Skeletal muscle cell (primary cell): ENCODE results near the gene HOXB8.

Experiments used
- DNase-seq: peaks from one replicate; pipeline ENCODE4 v3.0.0-alpha.2; 2010; ENCODE audit warnings: low read depth
- H3K4me3 ChIP-seq: 2 replicates; pipeline ENCODE4 v1.5.1; 2011; ENCODE audit warnings: low read depth, mild to moderate bottlenecking, control low read depth, low read length, moderate library complexity

The HOXB8 gene

GRCh38 chr17:48639136-48639535 is 24.0 kb upstream of the HOXB8 start:
- H3K4me3 ChIP-seq: no peak overlapping the region
- DNase-seq: no peak

DNA sequence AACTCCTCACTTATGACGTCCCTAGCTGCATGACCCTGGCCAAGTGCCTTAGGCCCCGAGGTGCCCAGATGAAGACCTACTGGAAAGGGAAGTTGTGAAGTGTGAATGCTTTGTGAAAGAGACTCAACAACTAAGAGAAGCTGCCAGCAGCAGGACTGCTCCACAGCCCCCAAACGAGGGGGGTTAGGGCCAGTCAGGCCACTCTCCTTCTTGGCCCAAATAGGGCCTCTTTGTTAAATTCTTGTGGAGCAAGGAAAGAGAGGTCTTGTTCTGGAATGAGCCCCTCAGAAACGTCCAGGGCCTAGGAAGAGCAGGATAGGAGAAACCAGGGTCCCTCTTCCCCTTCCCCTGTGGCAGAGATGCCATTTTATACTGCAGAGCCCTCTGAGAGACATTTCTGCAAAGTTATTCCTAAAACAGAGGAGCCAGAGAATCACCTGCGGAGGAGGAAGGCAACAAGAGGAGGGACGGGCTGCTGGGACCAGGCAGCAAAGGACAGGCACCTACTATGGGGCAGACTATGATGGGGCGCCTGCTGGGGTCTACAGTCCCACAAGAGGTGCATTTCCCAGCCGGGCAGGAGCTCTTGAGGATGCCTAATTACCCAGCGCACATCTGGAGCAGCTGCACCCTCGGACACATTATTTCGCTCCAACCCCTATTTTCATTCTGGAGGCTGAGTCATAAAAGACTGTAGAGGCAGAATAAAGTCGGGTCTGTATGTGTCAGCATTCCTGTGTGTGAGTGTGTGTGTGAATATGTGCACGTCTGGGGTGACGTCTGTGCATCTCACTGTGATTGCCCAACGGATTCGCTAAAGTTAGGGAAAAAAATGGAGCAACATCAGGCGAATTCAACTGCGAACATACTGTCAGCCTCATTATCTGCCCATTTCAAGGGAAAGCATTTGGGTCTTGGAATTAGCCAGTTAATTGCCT is 22.5 kb upstream of the HOXB8 start:
- DNase-seq: peak; percentile 49

DNA sequence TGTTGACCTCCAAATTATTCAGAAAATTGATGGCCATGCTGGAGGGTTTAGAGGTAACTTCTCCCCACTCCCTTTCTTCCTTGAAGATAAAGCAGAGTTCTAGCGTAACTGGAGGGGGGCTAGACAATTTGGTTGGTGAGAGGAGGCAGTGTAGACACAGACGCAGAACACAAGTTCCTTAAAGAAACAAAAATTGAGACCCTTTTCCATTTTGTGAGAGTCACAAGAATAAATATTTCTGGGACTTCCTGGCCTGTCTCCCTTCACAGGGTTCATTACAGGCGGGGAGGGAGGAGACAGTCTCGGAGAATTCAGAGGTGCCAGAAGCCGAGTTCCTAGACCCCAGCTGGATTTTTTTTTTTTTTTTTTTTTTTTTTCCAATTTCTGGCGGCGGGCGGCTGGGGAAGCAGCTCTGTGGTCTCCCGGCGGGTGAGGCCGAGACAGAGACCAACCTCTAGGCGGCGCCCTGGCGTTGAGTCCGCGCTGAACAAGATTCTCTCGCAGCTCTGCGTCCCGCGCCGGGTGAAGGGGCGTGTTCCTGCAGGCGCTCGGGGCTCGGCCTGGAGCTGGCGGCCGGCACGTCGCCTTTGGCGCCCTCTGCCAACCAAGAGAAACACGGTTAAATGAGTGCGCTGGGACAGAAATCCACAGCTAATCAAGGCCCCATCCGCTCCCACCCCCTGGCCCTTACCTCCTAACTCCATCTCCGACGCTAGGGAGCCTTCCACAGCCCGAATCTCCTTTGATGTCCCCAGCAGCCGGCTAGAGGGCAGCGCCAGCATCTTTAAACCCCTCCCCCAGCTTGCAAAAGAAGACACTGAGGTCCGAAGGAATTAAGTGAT is 21.3 kb upstream of the HOXB8 start:
- no peak overlapping the region for H3K4me3 ChIP-seq
- DNase-seq: no peak

More for the DNA sequence above, 22.5 kb upstream of the HOXB8 start:
- H3K4me3 ChIP-seq: no peak overlapping the region

DNA sequence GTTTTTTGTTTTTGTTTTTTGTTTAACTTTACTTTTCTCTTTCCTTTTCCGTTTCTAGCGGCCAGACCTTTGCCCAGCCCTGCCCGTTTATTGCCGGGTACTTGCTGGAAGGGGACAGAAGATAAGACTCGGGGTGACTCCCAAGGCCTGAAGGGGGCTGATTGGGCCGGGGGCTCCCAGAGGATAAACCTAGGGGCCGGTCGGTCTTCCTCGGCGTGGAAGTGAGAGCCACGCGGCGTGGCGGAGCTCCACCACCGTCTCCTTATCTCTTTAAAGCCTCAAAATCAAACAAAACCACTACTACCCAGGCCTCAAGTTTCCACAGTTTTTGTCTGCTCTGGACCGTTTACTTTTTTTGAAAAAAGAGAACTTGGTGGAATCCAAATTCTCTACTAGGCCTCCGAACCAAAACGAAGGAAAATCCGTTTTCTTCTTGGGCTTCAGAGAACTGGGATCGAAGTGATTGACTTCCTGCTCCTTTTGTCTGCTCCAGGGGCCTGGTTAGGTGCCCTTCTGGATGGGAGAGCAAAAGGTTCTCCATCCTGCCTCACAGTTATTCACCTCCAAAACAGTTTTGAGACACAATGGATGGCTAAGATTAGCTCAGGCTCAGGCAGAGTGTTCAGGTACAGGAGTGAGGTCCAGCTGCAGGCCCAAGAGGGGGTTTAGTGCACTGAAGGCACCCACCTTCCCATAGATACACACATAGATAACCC is 19.6 kb upstream of the HOXB8 start:
- no peak for DNase-seq
- H3K4me3 ChIP-seq: no peak overlapping the region

DNA sequence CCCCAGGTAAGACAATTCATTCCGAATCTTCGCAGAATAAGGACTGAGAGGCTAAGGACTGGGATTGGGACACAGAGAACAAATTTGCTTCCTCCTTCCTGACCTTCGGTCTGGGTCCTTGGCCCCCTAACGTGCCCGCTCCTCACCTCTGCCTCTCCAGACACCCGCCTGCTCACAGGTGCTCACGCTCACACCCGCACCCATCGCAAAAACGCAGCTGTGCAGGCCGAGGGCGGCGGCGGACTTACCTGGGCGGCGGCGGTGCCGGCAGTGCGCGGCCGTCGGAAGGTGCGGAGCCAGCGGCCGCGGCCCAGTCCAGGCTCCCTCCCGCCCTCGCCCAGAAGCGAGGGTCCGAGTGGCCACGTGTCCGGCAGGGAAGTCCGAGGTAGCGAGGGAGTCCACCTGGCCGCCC is 18.2 kb upstream of the HOXB8 start:
- no peak for DNase-seq
- H3K4me3 ChIP-seq: no peak overlapping the region

GRCh38 chr17:48632579-48633265 is 17.6 kb upstream of the HOXB8 start:
- no peak for DNase-seq
- no peak overlapping the region for H3K4me3 ChIP-seq

- no peak for DNase-seq
These were observed 16.8 kb upstream of the HOXB8 start for GRCh38 chr17:48631693-48632578.

DNA sequence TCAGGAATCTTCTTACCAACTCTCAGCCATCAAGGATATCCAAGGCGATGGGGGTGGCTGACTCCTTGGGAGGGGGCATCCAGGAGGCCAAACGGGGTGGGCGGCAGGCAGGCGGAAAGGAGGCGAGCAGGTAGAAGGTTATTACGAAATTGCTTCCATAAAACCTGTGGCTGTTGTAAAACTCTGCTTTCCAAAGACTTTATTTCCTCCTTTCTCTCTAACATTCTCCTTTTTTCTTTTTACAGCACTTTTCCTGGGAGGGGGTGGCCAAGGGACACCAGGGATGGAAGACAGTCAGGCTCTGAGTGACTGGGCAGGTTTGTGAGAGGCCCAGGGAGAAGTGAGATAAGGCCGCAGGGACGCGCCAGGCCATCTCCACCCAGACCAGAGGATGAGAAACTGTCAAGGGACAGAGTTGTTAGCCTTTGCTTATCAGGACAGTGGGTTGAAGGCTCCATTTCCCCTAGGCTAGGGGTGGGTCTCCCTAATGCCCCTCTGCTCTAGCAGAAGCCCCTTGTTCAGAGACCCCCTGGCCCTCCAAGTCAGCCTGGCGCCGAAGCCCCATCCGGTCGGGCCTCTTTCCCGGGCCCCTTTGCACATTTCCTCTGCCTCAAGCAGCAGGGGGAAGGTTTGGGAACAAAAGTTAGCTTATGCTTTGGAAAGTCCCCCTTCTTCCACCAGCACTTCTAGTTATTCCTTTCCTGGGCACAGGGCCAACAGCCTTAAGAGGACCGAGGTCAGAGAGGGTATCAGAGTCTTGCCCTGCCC is 16.0 kb upstream of the HOXB8 start:
- DNase-seq: no peak
- H3K4me3 ChIP-seq: no peak overlapping the region

More at GRCh38 chr17:48631693-48632578, 16.8 kb upstream of the HOXB8 start:
- H3K4me3 ChIP-seq: no peak overlapping the region

DNA sequence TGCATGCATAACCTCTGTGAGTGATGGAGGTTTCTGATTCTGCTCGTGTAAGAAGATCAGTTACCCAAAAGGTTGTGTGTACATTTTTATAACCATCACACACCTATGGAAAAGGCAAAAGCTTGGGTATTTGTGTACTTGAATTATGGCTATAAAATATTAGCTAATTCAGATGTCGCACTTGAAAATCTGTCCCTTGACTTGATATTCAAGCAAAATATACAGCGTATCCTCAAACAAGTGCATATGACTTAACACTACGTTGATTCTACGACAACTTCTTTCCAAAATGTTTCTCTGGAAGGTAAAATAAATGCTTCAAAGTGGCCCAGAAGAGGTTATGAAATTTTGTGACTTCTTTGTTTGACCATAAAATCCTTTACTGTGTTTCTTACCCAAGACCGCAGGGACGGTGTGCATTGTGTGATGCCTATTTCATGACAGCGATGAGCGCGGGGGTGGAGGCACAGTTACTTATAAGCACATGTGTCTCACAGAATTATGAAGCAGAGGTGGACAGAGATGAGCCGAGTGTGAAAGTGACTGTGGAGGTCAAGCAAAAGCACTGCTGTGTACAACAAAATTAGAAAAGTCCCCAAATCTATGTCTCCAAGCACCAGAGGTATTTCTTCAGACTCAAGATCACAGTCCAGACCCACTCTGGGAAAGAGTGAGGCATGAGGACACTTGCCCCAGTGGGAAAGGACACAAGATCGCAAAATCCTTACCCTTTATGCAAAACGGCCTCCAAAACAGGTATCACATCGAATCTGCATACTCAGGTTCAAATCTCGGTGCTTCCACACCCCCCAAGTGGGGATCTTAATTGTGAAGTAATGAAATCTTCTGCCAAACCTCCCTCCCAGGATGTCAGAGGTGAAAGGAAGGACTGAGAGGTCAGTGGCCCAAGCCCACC is 15.2 kb upstream of the HOXB8 start:
- DNase-seq: no peak
- no peak overlapping the region for H3K4me3 ChIP-seq

DNA sequence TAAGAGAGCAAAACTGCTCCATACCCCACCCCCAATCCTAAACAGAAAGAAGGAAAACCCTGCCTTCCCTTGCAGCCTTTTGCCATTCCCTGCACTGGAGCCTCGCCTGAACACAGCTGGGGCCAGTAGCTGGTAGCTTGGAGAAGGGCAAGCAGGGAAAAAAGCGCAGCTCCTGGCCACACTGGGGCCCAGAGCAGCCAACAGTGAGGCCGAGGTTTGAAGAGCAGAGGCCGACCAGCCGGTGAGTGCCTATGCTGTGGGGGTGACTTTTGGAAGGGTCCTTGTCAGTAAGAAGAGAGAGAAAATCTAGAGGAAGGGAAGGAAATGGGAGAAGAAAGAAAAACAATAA is 14.3 kb upstream of the HOXB8 start:
- no peak overlapping the region for H3K4me3 ChIP-seq
- DNase-seq: no peak

DNA sequence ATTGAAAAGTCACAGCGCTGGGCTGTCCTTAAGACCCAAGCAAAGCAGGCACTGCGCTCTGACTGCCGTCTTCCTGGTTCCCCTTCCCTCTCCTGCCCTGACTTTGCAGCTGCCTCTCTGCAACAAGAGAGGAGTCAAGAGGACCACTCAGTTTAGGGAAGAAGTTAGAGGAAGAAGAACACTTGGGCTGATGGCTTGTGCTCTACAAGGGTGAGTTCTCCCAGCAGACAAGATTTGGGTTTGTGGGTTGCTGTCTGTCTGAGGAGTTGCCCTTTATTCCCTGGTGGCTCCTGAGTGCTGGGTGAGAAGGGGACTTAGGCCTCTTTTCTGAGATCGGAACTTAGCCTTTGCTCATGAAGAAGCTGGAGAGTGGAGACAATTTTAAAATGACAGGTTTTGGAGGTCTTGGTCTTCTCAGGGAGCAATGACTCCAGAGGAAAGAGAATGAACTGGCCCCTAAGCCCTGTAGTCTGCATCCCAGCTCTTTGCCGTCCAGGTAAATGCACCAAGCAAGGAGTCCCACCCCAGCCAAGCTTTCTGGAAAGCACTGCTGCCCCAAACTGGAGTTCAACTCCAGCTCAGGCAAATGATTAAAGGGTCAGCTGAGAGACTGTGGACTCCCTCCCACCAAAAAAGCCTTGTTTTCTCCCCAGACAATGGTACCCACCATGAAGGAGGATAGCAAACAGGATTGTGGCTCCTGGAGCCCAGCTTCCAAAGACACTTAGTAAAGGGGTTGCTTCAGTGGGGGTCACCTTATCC is 13.7 kb upstream of the HOXB8 start:
- H3K4me3 ChIP-seq: no peak overlapping the region
- DNase-seq: no peak

- DNase-seq: no peak
These were observed 12.8 kb upstream of the HOXB8 start for GRCh38 chr17:48627623-48628521.

DNA sequence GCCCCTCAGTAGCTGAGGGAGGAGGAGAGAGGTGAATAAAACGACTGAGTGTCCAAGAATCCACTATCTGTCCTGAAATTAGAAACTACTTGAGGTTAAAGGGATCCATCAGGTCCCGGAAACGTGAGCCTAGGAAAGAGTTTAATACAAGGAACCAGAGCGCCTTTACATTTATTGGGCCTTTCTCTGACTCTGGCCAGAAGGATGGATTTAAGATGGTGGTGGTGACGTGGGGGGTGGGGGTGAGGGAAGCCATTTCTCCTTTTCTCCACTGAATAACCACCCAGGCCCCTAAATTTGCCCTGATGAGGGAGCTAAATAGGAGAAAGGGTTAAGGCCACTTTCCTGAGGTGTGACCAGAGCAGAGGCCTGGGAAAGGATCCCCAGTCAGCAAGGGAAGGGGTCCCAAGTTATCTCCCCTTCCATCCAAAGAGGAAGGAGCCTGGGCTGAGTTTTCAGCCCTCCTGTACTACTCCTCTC is 12.1 kb upstream of the HOXB8 start:
- H3K4me3 ChIP-seq: no peak overlapping the region
- no peak for DNase-seq

More at GRCh38 chr17:48627623-48628521, 12.8 kb upstream of the HOXB8 start:
- H3K4me3 ChIP-seq: no peak overlapping the region

DNA sequence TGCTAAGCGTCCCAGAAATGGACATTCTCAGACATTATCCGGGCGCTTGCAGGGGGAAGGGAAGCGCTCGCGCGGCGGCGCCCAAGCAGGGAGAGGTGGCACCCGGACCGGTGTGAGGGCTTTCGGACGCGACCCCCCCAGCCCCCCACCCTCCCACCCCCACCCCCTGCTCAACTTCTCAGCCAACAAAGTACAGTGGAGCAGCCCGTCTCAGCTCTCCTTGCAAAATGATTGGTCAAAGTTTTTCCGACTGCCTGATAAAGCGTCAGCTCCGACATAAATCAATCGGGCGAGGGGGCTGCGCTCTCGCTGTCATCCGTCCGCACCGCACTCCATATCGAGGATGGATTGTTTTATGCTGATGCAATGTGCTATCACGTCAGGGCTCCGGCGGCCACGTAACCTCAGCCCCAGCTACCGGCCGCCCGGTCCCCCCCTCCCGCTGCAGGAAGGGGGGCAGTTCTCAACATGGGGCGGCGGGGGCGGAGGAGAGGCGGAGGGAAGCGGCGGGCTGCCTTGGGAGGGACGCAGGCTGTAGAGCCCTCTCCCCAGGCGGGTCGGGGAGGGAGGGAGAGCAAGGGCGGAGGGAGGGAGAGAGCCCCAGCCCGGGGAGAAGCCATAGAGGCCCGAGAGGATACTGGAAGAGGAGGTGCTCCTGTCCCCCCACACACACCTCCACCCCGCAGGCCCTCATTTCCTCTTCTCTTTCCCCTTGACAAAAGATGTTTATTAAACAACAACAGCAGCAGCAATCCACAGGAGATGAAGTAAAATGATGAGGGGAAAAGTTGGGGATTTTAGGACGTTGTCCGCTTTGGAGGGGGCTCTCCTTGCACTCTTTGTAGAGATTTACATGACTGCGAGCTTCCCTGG is 11.4 kb upstream of the HOXB8 start, which contains the start of gene HOXB9:
TSS of gene HOXB9 (minus strand) at position 114 of the 873 bp plus-strand sequence. CDS start at position 25, 89 bp downstream.
- H3K4me3 ChIP-seq: peak within 1 kb of the TSS; percentile 42
- no peak for DNase-seq
